SK-N-SH (cell line): ENCODE data around the gene LPA.

Experiments
- CTCF ChIP-seq: fragments of 200-600 bp; sonication (generic); IDR thresholded peaks from 2 replicates; pipeline ENCODE4 v1.6.1; 2017; ENCODE audit warnings: antibody characterized with exemption, mild to moderate bottlenecking, moderate library complexity
- ELF1 ChIP-seq: IDR thresholded peaks from 2 replicates; pipeline ENCODE4 v1.4.0; 2012
- EP300 ChIP-seq, 2 experiments: IDR thresholded peaks; 2 replicates each; pipeline versions ENCODE4 v1.4.0 to v1.6.1; 2012; ENCODE audit warnings: borderline replicate concordance in 1 of 2, low read depth in 1 of 2, low read length in 1 of 2
- FOXJ3 ChIP-seq: sonication (generic); formaldehyde crosslinking; IDR thresholded peaks from 2 replicates; pipeline ENCODE4 v1.5.1; 2020; ENCODE audit warnings: mild to moderate bottlenecking, missing genetic modification reagents
- GABPA ChIP-seq: IDR thresholded peaks from 2 replicates; pipeline ENCODE4 v1.4.0; 2012; ENCODE audit warnings: low read depth, mild to moderate bottlenecking
- MAX ChIP-seq: IDR thresholded peaks from 2 replicates; pipeline ENCODE4 v1.4.0; 2012; ENCODE audit warnings: low read depth
- NFIC ChIP-seq: IDR thresholded peaks from 2 replicates; pipeline ENCODE4 v1.4.0; 2012; ENCODE audit warnings: borderline replicate concordance
- REST ChIP-seq: IDR thresholded peaks from 2 replicates; pipeline ENCODE4 v1.6.1; 2012; ENCODE audit warnings: mild to moderate bottlenecking, low read depth, low read length, moderate library complexity
- RFX5 ChIP-seq: IDR thresholded peaks from 2 replicates; pipeline ENCODE4 v1.6.1; 2012; ENCODE audit warnings: mild to moderate bottlenecking, improper control_type of control experiment, low read length
- SMC3 ChIP-seq: IDR thresholded peaks from 2 replicates; pipeline ENCODE4 v1.6.1; 2012; ENCODE audit warnings: low read depth, low read length, improper control_type of control experiment
- TCF12 ChIP-seq: IDR thresholded peaks from 2 replicates; pipeline ENCODE4 v1.4.0; 2012
- USF1 ChIP-seq: IDR thresholded peaks from 2 replicates; pipeline ENCODE4 v1.4.0; 2012; ENCODE audit warnings: low read depth, borderline replicate concordance
- TF ChIP-seq, protein P1 (sequence below): IDR thresholded peaks from 2 replicates; pipeline ENCODE4; 2012
- TF ChIP-seq, protein P2 (sequence below): fragments of 150-350 bp; IDR thresholded peaks from 2 replicates; pipeline ENCODE4 v1.6.1; 2017; ENCODE audit warnings: antibody characterized with exemption, low read length, low read depth, borderline replicate concordance

- TF ChIP-seq CTCF, result no peak
- TF ChIP-seq GABPA, result no peak
- no peak for TF ChIP-seq NFIC
- TF ChIP-seq, protein P1, sequence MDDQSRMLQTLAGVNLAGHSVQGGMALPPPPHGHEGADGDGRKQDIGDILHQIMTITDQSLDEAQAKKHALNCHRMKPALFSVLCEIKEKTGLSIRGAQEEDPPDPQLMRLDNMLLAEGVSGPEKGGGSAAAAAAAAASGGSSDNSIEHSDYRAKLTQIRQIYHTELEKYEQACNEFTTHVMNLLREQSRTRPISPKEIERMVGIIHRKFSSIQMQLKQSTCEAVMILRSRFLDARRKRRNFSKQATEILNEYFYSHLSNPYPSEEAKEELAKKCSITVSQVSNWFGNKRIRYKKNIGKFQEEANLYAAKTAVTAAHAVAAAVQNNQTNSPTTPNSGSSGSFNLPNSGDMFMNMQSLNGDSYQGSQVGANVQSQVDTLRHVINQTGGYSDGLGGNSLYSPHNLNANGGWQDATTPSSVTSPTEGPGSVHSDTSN, result no peak
- no peak for TF ChIP-seq MAX
- TF ChIP-seq USF1, result no peak
- TF ChIP-seq ELF1, result no peak
- no peak for TF ChIP-seq TCF12
- TF ChIP-seq REST, result no peak
- TF ChIP-seq, protein P2, sequence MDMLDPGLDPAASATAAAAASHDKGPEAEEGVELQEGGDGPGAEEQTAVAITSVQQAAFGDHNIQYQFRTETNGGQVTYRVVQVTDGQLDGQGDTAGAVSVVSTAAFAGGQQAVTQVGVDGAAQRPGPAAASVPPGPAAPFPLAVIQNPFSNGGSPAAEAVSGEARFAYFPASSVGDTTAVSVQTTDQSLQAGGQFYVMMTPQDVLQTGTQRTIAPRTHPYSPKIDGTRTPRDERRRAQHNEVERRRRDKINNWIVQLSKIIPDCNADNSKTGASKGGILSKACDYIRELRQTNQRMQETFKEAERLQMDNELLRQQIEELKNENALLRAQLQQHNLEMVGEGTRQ, result no peak
- TF ChIP-seq SMC3, result no peak
- TF ChIP-seq FOXJ3 (CRISPR knock-in tag), result no peak
- TF ChIP-seq EP300 (IDR thresholded peaks at IDR 0.05; ENCODE audit: borderline replicate concordance in 1 of 2, low read depth in 1 of 2, low read length in 1 of 2), result no peak
- no peak for TF ChIP-seq RFX5
These were observed 67.9 kb downstream of the LPA start for GRCh38 chr6:160595838-160596832.
